DND-41 (cell line): ENCODE data around the gene CLN6.

Source experiments
- EZH2 ChIP-seq: IDR thresholded peaks from 3 replicates; pipeline ENCODE4 v1.6.1; 2012; ENCODE audit warnings: borderline replicate concordance, low read depth, mild to moderate bottlenecking, moderate library complexity, low read length, inconsistent platforms; ENCODE audit not compliant: severe bottlenecking
- TF ChIP-seq, protein P1 (sequence below): IDR thresholded peaks from 2 replicates; pipeline ENCODE4 v1.5.1; 2012; ENCODE audit warnings: borderline replicate concordance, low read length, moderate library complexity, mild to moderate bottlenecking; ENCODE audit not compliant: poor library complexity, severe bottlenecking; ENCODE audit errors: extremely low read depth

DNA sequence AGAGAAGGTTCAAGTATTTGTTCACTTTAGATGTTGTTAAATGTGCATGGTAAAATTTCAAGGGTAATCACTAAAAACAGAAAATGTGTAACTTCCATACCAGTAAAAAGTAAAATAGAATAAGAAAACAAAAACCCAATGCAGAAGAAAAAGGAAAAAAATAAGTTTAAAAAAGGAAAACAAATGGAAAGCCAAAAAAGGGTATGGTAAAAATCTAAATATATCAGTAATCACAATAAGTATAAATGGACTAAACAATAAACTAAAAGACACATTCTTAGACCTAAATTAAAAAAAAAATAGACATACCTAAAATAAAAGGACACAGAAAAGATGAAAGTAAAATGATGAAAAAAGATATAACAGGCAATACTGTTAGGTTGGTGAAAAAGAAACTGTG, 9.5 kb upstream of the CLN6 start:
- TF ChIP-seq, protein P1, sequence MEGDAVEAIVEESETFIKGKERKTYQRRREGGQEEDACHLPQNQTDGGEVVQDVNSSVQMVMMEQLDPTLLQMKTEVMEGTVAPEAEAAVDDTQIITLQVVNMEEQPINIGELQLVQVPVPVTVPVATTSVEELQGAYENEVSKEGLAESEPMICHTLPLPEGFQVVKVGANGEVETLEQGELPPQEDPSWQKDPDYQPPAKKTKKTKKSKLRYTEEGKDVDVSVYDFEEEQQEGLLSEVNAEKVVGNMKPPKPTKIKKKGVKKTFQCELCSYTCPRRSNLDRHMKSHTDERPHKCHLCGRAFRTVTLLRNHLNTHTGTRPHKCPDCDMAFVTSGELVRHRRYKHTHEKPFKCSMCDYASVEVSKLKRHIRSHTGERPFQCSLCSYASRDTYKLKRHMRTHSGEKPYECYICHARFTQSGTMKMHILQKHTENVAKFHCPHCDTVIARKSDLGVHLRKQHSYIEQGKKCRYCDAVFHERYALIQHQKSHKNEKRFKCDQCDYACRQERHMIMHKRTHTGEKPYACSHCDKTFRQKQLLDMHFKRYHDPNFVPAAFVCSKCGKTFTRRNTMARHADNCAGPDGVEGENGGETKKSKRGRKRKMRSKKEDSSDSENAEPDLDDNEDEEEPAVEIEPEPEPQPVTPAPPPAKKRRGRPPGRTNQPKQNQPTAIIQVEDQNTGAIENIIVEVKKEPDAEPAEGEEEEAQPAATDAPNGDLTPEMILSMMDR: no peak
- TF ChIP-seq EZH2: no peak
